Lower leg skin (tissue), 3 donors: ENCODE data around the gene TSC2.
"Not testable (repeated sequence)": the region's sequence is repeated elsewhere in the genome, so short reads cannot be mapped to it uniquely, and the experiment has no call there.

Source experiments
- POLR2A ChIP-seq, 2 donors: fragments of 450-650 bp; IDR thresholded peaks; one replicate each; pipeline ENCODE4 v1.6.1; 2016 to 2017; ENCODE audit warnings: antibody characterized with exemption in 2 of 2, mild to moderate bottlenecking in 1 of 2, moderate library complexity in 1 of 2
- TF ChIP-seq, protein P1 (sequence below), 3 donors: fragments of 450-650 bp; IDR thresholded peaks; one replicate each; pipeline ENCODE4 v1.5.1; 2016; ENCODE audit warnings: antibody characterized with exemption in 3 of 3, mild to moderate bottlenecking in 3 of 3, moderate library complexity in 2 of 3

DNA sequence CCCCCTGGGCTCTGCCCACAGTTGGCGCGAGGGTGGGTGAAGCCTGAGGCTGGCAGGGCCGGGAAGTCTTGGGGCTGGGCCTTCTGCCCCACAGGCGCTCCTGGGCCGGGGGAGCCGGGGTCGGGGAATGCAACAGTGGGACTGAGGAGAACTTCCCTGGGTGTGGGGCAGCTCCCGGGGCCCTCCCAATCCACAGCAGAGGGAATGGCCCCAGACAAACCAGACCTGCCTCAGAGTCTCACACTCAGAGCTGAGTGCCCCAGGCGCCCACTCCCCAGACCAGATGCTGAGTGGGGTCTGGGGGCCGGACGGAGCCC, 76.5 kb downstream of the TSC2 start:
- TF ChIP-seq, protein P1, sequence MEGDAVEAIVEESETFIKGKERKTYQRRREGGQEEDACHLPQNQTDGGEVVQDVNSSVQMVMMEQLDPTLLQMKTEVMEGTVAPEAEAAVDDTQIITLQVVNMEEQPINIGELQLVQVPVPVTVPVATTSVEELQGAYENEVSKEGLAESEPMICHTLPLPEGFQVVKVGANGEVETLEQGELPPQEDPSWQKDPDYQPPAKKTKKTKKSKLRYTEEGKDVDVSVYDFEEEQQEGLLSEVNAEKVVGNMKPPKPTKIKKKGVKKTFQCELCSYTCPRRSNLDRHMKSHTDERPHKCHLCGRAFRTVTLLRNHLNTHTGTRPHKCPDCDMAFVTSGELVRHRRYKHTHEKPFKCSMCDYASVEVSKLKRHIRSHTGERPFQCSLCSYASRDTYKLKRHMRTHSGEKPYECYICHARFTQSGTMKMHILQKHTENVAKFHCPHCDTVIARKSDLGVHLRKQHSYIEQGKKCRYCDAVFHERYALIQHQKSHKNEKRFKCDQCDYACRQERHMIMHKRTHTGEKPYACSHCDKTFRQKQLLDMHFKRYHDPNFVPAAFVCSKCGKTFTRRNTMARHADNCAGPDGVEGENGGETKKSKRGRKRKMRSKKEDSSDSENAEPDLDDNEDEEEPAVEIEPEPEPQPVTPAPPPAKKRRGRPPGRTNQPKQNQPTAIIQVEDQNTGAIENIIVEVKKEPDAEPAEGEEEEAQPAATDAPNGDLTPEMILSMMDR (IDR thresholded peaks at IDR 0.05), result not testable (repeated sequence)
- not testable (repeated sequence) for TF ChIP-seq POLR2A (IDR thresholded peaks at IDR 0.05)
